Mucosa of rectum (tissue), 2 donors: ENCODE data around the gene FOXP4.

Experiments used
- H3K27ac ChIP-seq, 2 donors: one replicate each; pipeline ENCODE4 v1.7.0; 2013; ENCODE audit warnings: inconsistent platforms in 2 of 2, low read depth in 2 of 2, low read length in 2 of 2
- H3K27me3 ChIP-seq, 2 donors: one replicate each; pipeline ENCODE4 v1.7.0; 2013; ENCODE audit warnings: low read length in 2 of 2; ENCODE audit not compliant: control insufficient read depth in 2 of 2, insufficient read depth in 2 of 2
- H3K36me3 ChIP-seq, 2 donors: one replicate each; pipeline ENCODE4 v1.7.0; 2013; ENCODE audit warnings: low read length in 2 of 2; ENCODE audit not compliant: control insufficient read depth in 2 of 2, insufficient read depth in 2 of 2
- H3K4me1 ChIP-seq, 2 donors: one replicate each; pipeline ENCODE4 v1.7.0; 2013; ENCODE audit warnings: low read length in 2 of 2, mild to moderate bottlenecking in 1 of 2; ENCODE audit not compliant: control insufficient read depth in 2 of 2, insufficient read depth in 2 of 2
- H3K4me3 ChIP-seq, 2 donors: one replicate each; pipeline ENCODE4 v1.7.0; 2013; ENCODE audit warnings: low read length in 2 of 2
- H3K9ac ChIP-seq, 2 donors: one replicate each; pipeline ENCODE4 v1.7.0; 2013; ENCODE audit warnings: low read length in 2 of 2, low read depth in 1 of 2, mild to moderate bottlenecking in 1 of 2
- H3K9me3 ChIP-seq, 2 donors: one replicate each; pipeline ENCODE4 v1.7.0; 2013; ENCODE audit warnings: low read length in 2 of 2; ENCODE audit not compliant: control insufficient read depth in 2 of 2
- donor health status: healthy.
- donor health status: Normal muscosa, but diverticular disease.

Gene FOXP4

DNA sequence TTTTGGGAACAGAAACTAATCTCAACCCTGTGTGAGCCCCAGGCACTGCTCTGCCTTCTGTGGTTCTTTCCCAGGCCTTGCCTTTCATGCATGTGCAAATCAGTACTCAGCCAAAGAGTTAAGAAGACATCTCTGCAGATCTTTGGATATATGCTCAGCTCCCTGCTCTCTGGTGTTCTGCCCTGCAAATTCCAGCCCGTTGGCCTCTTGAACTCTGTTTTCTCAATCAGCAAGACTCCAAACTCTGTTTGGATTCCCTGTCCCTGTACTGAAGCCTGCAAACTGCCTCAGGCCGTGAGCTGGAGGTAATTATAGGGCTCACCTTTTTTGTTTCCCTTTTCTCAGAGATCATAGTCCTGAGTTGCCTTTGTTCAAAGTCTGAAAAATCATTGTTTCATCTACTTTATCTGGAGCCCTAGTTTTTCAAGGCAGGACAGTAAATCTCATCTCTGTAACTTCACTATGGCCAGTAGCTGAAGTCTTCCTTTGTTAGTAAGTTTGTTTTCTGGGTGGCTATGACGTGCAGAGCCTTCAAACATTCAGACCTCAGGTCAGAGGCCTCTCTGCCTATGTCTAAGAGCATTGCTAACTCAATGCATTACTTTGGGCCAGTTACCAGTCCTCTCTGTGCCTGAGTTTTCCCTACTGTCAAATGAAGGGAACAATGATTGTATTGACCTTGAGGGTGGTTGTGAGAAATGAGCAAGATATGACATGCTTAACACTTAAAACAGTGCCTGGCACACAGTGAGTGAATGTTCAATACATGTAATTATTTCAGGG is 76.2 kb downstream of the FOXP4 start:
- no peaks in the 10 kb centered on the region for H3K9me3 ChIP-seq

DNA sequence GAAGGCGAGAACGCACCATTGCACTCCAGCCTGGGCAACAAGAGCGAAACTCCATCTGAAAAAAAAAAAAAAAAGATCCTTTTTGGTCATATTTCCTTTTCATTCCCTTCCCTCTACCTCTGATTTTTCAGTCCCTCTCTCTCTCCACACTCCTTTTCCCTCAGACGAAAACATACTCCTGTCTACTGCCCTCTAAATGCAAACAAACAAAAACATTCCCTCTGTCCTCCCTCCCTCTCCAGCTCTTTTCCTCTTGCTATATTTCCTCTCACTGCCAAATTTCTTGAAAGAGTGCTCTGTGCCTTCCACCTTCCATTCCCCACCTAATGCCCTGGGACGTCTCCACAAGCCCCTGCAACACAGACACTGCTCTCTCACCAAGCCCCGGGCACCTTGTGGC is 77.1 kb downstream of the FOXP4 start:
- Histone ChIP-seq H3K36me3 (no peaks in the 10 kb centered on the region), H3K27me3 (no peaks in the 10 kb centered on the region), H3K4me1 (peaks cover 5% of the 10 kb centered on the region in 2 donors), H3K4me3 (no peak overlapping the region), H3K27ac (no peak overlapping the region), H3K9me3 (no peaks in the 10 kb centered on the region), H3K9ac (no peak overlapping the region)

More for the DNA sequence above, 76.2 kb downstream of the FOXP4 start:
- no peaks in the 10 kb centered on the region for H3K36me3 ChIP-seq
- H3K27me3 ChIP-seq = no peaks in the 10 kb centered on the region
- no peak overlapping the region for H3K27ac ChIP-seq
- no peak overlapping the region for H3K4me3 ChIP-seq
- H3K4me1 ChIP-seq = peaks cover 5% of the 10 kb centered on the region in 2 donors
- H3K9ac ChIP-seq = no peak overlapping the region

DNA sequence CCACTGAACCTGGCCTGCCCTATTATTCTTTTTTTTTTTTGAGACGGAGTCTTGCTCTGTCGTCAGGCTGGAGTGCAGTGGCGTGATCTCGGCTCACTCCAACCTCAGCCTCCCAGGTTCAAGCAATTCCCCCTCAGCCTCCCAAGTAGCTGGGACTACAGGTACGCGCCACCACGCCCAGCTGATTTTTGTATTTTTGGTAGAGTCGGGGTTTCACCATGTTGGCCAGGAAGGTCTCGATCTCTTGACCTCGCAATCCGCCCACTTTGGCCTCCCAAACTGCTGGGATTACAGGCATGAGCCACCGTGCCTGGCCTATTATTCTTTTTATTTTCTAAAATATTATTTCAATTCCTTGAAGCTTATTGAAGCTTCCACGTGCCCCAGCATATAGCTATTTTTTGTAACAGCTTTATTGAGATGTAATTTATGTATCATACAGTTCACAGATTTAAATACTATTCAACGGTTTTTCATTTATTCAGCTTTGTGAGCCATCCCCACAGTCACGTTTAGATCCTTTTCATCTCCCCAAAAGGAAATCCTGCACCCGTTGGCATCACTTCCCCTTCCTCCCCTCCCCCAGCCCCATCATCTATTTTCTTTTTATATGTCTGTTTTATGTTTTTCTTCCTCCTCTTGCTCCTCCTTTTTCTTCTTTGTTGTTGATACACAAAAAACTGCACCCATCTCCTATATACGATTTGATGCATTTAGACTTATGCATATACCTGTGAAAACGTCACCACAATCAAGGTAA is 78.6 kb downstream of the FOXP4 start:
- no peak overlapping the region for H3K9ac ChIP-seq
- no peak overlapping the region for H3K27ac ChIP-seq
- no peaks in the 10 kb centered on the region for H3K27me3 ChIP-seq
- H3K9me3 ChIP-seq = no peaks in the 10 kb centered on the region
- no peak overlapping the region for H3K4me3 ChIP-seq
- H3K4me1 ChIP-seq = peaks cover 5% of the 10 kb centered on the region in 2 donors
- no peaks in the 10 kb centered on the region for H3K36me3 ChIP-seq

DNA sequence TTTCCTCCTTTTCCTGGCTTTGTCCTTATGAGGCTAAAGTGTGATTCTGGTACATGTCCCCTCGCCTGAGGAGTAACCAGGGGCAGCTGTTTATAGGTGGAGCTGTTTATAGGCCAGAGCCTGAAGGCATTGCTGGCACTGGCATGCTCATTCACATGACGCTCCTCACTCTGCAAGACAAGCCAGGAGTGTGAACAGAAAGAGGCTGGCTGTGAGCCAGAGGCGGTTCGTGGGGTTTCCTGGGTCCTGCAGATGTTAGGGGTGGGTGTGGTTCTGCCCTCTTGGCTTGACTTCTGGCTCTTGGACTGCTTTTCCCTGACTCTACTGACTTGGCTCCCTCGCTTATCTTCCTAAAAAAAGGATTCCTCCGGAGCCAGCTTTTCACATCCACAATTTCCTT is 79.3 kb downstream of the FOXP4 start:
- Histone ChIP-seq H3K4me1 (peaks cover 5% of the 10 kb centered on the region in 2 donors), H3K27me3 (no peaks in the 10 kb centered on the region), H3K27ac (no peak overlapping the region), H3K9me3 (no peaks in the 10 kb centered on the region), H3K9ac (no peak overlapping the region), H3K4me3 (no peak overlapping the region), H3K36me3 (no peaks in the 10 kb centered on the region)

DNA sequence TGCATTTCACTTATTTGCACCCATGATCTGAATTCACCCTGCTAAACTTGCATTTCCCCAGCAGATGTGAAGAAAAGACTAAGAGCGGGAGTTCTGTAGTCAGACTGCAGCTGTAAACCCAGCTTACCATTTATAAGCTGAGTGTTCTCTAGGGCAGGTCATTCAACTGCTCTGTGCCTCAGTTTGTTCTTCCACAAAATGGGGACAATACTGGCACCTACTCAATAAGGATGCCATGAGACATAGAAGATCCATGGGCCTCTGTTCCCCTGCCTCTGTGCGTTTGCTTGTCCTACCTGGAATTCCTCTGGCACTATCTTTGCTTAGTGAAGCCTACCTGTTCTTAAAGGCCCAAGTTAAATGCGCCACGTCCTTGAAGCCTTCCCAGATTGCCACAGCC is 79.8 kb downstream of the FOXP4 start:
- Histone ChIP-seq H3K27ac (no peak overlapping the region), H3K36me3 (no peaks in the 10 kb centered on the region)

DNA sequence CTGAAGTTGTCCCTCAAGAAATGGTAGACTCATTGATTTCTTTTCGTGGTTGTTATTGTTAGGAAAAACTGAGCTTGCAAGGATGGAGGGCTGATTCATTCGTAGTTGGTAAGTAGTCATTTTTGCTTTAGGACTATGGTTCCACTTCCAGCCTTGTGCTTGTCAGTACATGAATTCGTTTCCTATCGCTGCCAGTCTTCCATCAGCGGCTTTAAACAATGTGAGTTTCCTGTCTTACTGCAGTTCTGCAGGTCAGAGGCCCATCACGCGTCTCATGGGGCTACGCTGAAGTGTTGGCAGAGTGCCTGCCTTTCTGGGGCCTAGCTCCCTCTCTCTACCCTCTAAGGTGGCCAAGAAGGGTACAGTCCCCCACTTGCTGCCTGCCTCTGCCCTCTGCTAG is 80.7 kb downstream of the FOXP4 start:
- Histone ChIP-seq H3K4me3 (no peak overlapping the region), H3K36me3 (no peaks in the 10 kb centered on the region), H3K27ac (no peak overlapping the region)

More for the DNA sequence above, 79.8 kb downstream of the FOXP4 start:
- Histone ChIP-seq H3K9me3 (no peaks in the 10 kb centered on the region), H3K4me3 (no peak overlapping the region), H3K9ac (no peak overlapping the region), H3K4me1 (peaks cover 5% of the 10 kb centered on the region in 2 donors), H3K27me3 (no peaks in the 10 kb centered on the region)

DNA sequence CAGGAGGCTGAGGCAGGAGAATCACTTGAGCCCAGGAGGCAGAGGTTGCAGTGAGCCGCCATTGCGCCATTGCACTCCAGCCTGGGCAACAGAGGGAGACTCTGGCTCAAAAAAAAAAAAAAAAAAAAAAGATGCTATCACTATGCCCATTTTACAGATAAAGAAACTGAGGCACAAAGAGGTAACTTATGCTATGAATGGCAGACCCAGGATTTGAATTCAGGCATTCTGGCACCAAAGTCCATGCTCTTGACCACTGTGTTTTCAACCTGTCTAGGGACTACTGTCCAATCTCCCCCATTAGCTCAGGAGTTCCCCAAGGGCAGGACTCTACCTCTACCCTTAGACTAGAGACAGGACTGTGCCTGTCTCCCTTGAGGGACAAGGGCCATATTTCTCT is 82.9 kb downstream of the FOXP4 start:
- no peaks in the 10 kb centered on the region for H3K36me3 ChIP-seq
- H3K4me3 ChIP-seq = no peak overlapping the region
- no peaks in the 10 kb centered on the region for H3K9me3 ChIP-seq
- no peak overlapping the region for H3K9ac ChIP-seq
- H3K27me3 ChIP-seq = peaks cover 0 to 2% of the 10 kb centered on the region in 2 donors
- H3K27ac ChIP-seq = no peak overlapping the region
- H3K4me1 ChIP-seq = peaks cover 5% of the 10 kb centered on the region in 2 donors

More for the DNA sequence above, 80.7 kb downstream of the FOXP4 start:
- H3K27me3 ChIP-seq = no peaks in the 10 kb centered on the region
- H3K9ac ChIP-seq = no peak overlapping the region
- H3K4me1 ChIP-seq = peaks cover 5% of the 10 kb centered on the region in 2 donors
- no peaks in the 10 kb centered on the region for H3K9me3 ChIP-seq

DNA sequence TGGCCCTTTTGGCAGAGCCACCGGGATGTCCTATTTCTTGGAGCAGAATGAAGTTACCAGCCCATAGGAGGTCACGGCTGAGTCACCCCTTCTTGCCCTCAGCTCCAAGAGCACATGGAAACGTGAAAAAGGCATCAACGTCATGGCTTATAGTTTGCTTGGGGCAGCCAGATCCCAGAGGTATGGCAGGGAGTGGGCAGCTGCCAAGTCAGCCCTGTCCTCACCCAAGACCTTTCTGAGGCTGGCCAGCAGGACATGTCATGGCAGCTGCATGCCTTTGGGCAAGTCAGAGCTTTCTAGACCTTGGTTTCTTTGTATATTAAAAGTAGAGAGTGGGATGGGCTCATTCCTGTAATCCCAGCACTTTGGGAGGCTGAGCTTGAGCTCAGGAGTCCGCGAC is 83.9 kb downstream of the FOXP4 start:
- Histone ChIP-seq H3K36me3 (no peaks in the 10 kb centered on the region), H3K27me3 (peaks cover 0 to 2% of the 10 kb centered on the region in 2 donors), H3K9me3 (no peaks in the 10 kb centered on the region), H3K9ac (no peak overlapping the region), H3K4me3 (no peak overlapping the region), H3K27ac (no peak overlapping the region), H3K4me1 (peaks cover 5% of the 10 kb centered on the region in 2 donors)

DNA sequence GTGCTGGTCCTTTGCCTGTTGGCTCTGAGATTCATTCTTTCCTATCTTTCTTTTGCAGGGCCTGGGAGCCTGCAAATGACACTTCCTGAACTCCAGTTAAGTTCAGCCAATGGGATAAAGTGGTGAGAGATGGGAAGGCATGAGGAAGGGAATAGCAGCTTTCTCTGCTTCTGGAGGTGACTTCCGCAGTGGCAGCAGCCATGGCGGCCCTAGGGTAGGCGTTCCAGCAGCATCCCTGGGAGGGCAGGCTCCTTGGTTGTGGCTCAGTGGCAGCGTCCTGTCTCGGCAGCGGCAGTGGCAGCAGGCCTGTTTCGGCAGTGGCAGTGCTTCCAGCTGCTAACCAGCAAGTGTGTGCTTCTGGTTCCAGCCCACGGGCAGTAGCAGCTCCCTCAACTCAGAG is 84.8 kb downstream of the FOXP4 start:
- Histone ChIP-seq H3K36me3 (no peaks in the 10 kb centered on the region), H3K9ac (no peak overlapping the region), H3K9me3 (no peaks in the 10 kb centered on the region), H3K27ac (no peak overlapping the region), H3K4me3 (no peak overlapping the region), H3K4me1 (peaks cover 0 to 1% of the 10 kb centered on the region in 2 donors), H3K27me3 (peaks cover 0 to 2% of the 10 kb centered on the region in 2 donors)

DNA sequence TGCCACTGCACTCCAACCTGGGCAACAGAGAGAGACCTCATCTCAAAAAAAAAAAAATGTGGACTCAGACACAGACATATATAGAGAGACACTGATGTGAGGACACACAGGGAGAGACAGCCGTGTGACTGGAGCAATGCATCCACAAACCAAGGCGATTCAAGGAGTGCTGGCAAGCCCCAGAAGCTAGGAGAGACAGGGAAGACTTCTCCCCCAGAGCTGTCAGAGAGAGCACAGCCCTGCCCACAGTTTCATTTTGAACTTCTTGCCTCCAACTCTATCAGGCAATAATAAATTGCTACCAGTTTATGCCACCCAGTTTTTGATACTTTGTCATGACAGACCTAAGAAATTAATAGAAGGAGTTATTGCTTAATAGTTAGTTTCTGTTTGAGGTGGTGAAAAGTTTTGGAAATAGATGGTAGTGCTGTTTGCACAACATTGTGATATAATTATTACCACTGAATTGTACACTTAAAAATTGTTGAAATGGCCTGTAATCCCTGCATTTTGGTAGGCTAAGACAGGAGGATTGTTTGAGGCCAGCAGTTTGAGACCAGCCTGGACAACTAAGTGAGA is 87.0 kb downstream of the FOXP4 start:
- no peak overlapping the region for H3K27ac ChIP-seq
- peaks cover 11 to 13% of the 10 kb centered on the region in 2 donors for H3K27me3 ChIP-seq
- no peak overlapping the region for H3K9ac ChIP-seq
- no peak overlapping the region for H3K4me3 ChIP-seq
- H3K9me3 ChIP-seq = no peaks in the 10 kb centered on the region
- H3K4me1 ChIP-seq = no peaks in the 10 kb centered on the region
- no peaks in the 10 kb centered on the region for H3K36me3 ChIP-seq
